GM18858 (cell line): ENCODE results near the gene MED31.
"Not testable (repeated sequence)": the region's sequence is repeated elsewhere in the genome, so short reads cannot be mapped to it uniquely, and the experiment has no call there.

Experiments
- ATAC-seq: cut with Tn5 transposase; IDR thresholded peaks from one replicate; pipeline ENCODE4 v1.9.1; 2021; ENCODE audit not compliant: unreplicated experiment

MED31 gene

DNA sequence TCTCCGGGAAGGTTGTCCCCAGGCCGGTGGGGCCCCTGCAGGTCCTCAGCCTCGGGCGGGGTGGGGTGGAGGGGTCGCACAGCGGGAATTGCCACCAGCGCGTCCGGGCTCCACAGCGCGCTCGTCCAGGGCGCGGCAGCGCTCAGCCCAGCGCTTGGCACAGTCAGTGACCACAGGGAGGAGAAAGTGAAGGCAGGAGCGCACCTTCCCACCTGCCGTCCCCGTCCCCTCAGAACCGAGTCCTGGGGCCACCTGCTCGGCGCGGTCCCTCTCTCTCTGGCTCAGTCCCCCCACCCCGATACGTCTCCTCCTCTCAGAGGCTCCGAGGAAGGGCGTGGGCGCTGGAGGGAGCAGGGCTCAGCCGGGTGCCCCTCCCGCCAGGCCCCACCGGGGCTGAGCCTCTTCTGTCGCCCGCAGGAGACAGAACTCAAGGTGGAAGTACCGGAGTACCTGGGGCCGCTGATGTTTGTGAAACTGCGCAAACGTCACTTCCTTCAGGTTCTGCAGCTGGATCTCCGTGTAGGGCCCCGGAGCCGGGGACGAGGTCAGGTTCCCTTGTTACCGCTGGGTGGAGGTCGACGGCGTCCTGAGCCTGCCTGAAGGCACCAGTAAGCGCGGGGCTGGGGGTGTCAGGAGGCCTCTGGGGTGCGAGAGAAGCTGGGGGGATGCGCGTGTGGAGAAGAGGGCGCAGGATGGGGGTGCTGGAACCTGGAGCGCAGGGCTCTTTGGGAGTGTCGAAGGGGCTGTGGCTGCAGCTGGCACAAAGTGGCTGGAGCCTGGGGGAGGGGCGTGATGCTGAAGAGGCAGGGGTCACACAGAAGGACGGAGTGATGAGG is 5.6 kb upstream of the MED31 start:
- ATAC-seq: not testable (repeated sequence)

DNA sequence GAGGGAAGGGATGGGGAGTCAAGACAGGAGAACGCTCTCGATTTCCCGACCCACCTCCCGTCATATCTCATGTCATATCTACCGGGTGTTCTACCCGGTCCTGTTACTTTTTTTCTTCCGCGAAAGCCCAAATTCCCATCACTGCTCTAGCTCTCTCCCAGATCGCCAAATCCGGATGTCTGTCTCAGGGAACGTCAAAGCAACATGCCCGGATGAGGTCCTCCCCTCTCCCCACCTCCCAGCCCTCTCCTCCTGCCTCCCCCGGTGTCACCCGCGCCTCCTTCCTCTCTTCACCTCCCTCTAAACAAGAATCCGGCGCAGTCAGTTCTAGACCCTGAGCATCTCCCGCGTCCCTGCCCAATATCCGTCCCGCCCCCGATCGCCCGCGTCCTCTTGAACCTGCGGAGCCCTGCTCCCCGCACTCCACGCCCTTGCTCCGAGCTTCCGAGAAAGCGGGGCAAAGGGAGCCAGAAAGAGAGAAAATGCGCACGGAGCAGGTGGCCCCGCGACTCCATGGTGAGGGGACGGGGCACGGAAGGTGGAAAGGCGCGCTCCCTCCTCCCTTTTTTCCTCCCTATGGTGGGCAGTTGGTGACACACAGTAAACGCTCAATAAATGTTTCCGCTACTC is 4.4 kb upstream of the MED31 start:
- ATAC-seq: not testable (repeated sequence)

DNA sequence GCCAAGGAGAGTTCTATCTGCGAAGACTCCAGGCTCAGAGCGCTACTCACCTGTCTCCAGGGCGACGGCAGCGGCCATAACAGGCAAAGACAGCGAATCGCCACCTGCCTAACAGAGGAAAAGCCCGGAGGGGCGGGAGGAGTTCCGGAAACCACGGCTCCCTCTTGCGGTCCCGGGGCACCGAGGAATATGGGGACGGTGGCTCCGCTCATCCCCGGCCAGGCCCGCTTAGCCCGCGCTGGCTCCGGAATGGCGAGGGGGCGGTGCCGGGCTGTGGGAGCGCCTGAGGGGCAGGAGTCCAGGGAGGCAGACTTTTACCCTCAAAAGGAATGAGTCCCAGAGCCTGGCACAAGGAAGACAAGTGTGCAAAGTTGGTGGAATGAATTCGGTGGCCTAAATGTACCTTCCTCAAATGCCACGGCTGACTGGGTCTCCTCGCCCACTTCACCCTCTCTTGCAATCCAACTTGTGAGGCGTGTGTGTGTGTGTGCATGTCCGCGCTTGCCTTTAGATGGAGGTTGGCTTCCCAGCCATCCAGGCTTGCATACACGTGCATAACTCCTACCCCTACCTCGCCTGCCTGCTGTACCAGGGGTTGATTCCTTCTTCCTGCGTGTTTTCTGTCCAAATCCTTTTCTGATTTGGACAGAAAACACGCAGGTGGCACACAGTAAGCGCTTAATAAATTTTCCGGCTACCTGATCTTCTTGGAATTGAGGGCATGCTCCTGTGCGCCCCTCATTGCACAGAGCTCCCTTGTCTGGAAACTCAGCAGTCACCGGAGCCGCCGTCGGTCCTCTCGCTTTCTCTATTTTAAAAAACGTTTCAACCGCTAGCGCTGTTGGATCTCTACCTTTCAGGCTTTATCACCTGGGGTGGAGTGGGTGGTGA is 3.7 kb upstream of the MED31 start:
- ATAC-seq: no peak

DNA sequence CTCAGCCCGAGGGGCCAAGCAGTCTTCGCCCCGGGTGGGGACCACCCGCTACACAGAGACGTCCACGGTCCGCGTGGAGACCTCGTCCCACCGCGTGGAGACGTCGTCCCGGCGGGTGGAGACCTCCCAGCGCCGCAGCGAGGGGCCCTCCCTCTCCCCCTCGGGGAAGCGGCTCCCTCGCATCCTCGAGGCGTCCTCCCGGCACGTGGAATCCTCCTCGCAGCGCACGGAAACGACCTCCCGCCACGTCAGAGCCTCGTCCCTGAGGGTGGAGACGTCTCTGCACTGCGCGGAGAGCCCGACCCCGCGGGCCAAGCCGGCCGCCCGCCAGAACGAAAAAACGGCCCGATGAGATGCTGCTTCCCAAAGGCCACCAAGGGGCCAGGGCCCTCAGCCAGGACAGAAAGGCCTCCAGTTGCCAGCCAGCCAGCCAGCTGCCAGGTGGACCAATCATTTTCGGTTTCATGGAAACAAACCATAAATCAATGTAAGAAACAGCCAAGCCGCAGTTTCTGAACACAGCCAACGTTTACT is 581 bp upstream of the MED31 start:
- peak; percentile 3 for ATAC-seq

DNA sequence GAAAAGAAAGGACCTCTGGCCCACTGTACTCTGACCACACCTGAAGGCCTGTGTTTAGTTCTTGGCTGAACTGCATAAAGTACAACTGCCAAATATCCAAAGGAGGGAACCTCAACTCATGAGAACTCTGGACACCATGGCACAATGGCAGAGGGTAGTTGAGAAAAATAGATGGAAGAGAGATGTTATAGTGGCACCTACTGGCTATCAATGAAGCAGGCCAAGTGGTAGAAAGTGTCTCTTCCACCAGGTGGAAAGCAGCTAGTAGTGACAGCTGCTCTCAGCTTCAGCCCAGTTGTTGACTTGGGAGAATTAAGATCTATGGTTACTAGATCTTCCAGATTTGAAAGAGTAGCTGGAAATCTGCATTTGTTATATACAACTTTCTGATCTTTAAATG is 3.2 kb downstream of the MED31 start:
- no peak for ATAC-seq

DNA sequence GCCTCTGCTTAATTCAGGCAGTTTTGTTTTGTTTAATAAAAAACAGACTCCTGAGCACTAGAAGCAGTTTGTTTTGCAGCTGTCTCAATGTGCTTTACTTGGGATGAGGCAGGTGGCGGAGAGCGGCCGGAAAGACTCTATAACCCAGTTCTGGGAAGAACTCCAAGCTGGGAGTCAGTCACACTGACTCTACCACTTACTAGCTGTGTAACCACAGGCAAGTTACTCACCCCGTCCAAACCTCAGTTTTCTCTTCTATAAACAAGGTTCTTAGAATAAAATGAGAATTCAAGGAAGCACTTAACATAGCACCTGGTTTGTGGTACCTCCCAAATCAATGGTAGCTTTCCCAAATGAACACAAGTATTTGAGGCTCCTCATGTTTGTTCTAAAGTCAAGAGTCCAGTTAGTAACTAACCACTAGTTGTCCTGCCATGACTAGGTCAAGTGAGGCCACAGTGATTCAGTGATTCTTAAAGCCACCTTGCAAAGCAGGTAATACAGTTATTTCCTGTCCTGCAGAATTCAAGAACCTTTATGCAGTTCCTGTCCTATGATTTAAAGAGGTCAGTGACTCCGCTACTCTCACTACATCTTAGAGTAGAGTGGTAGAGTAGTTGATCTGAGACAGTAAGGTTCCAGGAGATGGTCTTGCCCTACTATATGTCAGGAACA is 7.8 kb downstream of the MED31 start:
- ATAC-seq: no peak

DNA sequence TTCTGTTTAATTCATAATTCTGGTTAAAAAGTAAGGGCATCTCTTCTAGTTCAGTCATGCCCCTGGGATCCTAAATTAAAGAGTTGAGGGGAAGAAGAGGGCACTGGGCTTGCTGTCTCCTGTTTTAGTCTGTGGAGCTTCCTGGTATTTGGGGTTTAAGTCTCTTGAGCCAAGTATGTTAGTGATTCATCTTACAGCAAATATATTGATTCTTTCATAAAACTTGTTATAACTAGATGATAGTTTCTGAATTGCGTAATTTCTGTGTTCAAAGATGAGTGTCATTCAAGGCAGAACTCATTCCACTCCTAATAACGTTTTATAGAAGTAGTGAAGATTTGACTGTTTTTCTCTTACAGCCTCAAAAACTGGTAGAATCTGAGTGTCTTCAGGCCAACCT is 8.8 kb downstream of the MED31 start:
- no peak for ATAC-seq

DNA sequence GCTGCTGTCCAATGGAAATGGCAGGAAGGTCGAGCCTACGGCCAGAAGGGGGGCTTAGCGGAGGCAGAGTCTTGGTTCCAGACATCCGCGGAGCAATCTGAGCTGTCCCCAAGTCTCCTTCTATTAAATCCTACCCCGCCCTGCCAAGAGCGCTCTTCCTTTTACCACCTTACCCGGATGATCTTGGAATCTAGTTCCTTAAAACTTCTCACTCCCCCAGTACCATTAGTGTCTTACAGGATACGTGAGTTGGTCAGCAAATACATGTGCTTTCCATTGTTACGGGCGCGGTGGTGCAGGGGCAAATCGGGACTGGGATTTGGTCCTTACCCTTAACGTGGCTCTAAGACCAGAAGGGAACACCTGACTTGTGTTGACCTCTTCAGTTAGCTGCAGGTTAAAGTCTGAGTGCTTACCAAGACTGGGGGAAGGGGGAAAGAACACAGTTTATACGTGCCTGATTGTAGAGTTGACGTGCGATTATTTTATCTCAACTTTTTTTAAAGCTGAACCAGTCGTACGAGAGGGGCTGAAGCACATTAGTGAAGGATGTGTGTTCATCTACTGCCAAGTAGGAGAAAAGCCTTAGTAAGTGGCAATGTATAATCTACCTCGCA is 10.1 kb downstream of the MED31 start:
- ATAC-seq: no peak

DNA sequence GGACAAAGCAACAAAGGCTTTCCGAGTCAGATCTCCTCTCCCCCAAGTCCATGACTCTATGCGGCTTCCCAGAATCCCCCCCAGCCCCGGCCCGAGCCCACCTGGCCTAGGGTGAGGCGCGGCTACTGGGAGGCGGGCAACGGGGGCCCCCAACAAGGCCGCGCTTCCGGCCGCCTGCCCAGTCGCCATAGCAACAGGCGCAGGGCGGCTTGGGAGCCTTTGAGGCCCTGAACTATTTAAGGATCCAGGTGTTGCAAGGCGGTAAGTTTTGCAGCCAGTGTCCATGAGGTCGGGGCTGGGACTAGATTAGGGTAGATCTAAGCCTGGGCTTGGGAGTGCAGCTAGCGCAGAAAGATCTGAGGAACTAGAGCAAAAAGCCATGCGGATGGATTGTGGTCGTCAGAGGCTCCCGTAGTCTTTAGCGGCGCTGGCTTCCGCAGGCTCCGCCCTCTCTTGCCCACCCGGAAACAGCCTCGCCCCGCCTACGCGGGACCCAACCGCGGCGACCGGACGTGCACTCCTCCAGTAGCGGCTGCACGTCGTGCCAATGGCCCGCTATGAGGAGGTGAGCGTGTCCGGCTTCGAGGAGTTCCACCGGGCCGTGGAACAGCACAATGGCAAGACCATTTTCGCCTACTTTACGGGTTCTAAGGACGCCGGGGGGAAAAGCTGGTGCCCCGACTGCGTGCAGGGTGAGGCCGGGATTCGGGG is 10.7 kb downstream of the MED31 start, which contains the start of the genes KIAA0753 and TXNDC17:
Gene KIAA0753, minus strand, starts transcription at position 176 of the 711 bp plus-strand sequence. CDS start 5,608 bp downstream, outside the sequence.
Gene TXNDC17, plus strand, starts transcription at position 525 of the 711 bp plus-strand sequence. Its CDS starts 23 bp downstream, at position 548.
- ATAC-seq: peak; percentile 81

DNA sequence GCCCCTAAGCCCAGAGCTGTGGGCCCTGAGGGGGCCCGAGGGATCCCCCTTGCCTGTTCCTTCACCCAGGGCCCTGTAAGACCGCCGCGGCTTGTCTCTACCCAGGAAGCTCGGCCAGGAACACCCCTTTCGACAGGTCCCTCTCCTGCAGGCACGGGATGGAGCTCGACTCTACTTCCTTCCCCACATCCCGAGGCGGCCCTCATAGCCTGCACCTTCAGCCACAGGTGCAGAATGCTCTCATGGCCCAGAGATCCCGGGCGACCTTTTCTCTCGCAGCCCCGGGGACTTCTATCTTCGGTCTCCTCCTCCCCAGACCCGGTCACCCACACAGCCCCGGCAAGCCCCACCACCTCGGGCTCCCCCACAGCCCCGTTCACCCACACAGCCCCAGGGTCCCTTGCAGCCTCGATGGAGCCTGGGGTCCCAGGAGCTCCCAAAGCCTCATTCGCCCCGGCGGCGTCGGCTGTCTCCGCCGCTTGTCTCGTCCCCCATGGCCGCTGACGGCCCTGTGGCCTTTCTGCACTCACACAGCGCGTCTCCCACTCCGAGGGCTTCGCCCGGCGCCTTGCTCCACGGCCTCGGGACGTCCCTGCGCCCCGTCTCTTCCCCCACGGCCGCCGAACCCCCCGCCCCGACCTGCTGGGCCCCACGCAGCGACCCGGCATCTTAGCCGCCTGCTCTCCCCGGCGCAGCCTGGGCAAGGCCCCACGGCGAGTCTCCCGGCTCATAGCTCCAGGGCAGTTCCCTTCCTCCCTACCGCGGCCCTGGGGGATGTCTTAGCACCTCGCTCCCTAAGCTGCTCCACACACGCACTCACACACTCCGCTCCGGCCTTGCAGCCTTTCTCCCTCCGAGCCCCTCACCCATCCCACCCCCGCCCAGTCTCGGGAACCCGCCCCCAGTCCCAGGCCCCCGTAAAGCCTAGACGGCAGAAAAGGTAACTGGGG is 11.5 kb downstream of the MED31 start:
- ATAC-seq: no peak

DNA sequence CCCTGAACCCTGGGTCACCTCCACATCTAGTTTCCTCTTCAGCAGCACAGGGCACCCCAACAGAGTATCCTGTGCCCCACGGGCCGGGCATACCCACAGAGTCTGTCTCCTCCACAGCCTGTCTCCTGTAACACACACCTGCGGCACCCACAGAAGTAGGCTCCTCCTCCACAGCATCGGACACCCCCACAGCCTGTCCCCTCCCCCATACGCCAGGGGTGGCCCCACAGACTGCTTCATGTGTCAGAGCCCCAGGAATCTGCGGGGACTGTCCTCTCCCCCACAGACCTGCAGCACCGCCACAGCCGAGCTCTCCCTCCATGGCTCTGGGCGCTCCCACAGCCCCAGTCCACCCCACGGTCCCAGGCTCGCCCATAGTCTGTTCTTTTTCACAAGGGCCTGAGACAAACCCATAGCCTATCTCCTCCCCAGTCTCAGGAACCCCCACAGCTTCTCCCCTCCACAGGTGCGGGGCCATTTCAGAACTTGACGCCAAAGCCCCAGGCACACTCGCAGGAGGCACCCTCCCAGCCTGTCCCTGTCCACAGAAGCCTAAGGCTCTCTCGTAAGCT is 12.3 kb downstream of the MED31 start:
- ATAC-seq: no peak

DNA sequence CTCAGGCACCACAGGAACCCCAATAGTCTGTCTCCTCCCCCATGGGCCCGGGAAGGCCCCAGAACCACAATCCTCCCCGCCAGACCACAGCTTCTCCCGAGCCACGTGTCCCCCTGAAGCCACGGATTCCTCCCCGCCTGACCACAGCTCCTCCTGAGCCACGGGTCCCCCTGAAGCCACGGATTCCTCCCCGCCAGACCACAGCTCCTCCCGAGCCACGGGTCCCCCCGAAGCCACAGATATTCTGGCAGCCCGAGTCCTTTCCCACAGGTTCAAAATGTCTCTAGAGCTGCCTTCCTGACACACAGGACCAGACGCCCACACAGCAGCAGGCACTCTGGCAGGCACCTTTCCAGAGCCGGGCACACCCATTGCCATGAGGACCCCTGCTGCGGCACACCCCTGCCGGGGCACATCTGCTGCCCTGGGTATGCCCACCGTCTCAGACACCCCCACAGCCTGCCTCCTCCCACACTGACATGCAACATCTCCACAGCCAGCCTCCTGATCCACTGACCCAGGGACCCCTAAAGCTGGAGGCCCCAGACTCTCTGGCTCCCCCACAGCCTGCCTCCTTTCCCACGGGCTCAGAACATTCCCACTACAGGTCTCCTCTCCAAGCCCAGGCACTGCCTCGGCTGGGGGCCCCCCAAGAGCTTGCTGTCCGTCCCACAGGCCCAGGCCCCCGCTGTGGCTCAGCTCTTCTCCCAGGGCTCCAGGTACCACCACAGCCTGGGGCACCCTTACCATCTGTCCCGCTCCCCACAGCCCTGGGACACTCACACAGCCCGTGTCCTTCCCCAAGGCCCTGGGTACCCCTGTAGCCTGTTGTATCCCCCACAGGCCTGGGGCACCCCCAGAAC is 13.1 kb downstream of the MED31 start:
- ATAC-seq: no peak

DNA sequence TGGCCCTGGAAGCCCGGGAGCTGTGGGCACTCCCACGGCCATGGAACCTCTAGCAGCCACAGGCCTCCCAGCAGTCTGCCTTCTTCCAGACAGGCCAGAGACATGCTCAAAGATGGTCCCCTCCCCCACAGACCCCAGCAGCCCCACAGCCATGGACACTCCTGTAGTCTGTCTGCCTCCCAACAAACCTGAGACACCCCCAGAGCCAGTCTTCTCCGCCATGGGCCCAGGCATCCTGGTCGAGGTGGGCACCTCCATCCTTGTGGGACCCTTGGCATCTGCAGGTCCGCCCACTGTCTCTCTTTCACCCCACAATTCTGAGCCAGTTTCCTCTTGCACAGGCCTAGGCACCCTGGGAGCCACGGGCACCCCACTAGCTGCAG is 14.0 kb downstream of the MED31 start:
- ATAC-seq: no peak

DNA sequence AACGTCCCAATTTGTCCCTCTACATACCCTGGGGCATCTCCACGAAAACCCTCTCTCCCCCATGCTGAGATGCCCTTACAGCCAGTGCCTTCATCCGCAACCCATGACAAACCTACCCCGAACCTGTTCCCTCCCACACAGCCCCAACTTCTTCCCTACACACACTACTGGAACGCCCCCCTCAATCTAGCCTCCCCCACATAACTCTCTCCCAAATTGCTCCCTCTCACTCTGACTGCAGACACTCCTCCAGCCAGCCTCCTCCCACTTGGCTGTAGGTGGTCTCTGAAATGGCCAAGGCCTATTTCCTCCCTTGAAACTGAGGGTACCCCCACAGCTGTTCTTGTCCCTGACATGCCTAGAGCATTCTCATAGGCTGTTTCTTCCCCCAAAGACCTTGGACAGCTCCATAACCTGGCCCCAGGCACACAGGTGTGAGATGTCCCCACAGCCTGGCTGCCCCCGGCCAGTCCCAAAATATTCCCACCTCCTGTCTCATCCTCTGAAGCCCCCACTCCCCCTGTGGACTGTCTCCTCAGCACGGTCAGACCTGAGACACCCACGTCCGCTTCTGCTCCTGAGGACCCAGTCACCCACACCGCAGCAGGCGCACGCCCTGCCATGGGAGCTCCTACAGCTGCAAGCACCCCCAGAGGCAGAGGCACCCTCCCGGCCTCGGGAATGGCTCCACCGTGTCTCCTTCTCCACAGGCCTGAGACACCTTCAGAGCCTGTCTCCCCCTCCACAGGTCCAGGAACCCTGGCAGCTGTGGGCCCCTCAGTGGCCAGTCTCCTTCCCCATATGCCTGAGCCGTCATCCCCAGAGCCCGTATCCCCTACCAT is 14.6 kb downstream of the MED31 start:
- no peak for ATAC-seq

DNA sequence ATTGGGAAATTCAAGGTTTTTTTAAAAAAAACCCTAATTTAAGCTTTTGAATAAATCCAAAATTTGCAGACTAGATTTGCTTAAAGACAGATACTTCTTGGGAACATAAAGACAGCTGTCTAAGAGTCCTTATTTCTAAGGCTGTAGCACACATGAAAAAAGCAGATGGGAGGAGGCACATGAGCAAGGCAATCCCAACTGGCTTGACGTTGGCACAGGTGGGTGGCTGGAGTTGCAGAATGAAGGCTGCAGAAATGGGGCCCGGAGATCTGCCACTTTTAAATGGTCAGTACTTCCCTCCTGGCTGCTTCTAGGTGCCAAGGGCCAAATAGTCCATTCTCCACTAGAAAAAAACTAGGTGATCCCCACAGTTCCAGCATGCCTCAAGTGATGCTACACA is 15.3 kb downstream of the MED31 start:
- ATAC-seq: no peak

DNA sequence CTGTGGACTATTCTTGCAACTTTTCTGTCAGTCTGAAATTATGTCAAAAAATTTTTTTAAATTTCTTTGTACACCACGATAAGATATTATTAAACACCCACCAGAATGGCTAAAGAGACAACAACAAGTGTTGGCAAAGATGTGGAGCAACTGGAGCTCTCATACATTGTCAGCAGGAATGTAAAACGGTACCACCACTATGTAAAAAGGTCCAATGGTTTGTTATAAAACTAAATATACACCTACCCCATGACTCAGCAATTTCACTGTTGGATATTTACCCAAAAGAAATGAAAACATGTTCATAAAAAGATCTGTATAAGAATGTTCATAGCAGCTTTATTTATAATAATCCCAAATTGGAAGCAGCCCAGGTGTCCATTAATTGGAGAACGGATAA is 18.1 kb downstream of the MED31 start:
- ATAC-seq: no peak
